CD14-positive monocyte (primary cell): ENCODE data around the gene DGCR6L. TPM values are rescaled to one million over a fixed set of nuclear protein-coding genes. Genes with fewer than 3 reads are reported as not detected.
"Not testable (repeated sequence)": the region's sequence is repeated elsewhere in the genome, so short reads cannot be mapped to it uniquely, and the experiment has no call there.

Experiments
- DNase-seq, 3 donors: peaks; one replicate each; pipeline ENCODE4 v3.0.0-alpha.2; 2011 to 2022
- H2AFZ ChIP-seq: 2 replicates; pipeline ENCODE4 v1.6.0; 2012; ENCODE audit warnings: mild to moderate bottlenecking, low read depth, low read length, inconsistent platforms; ENCODE audit not compliant: insufficient read depth, poor library complexity, severe bottlenecking
- H3K27ac ChIP-seq, 2 donors: 1 replicate in 1 of 2; 2 replicates in 1 of 2; pipeline ENCODE4 v1.5.1; 2012 to 2013; ENCODE audit warnings: low read length in 2 of 2, control low read depth in 1 of 2, inconsistent platforms in 1 of 2, low read depth in 1 of 2, mild to moderate bottlenecking in 1 of 2
- H3K27me3 ChIP-seq, 2 donors: one replicate each; pipeline versions ENCODE4 v1.6.0 to v1.6.1; 2011 to 2013; ENCODE audit warnings: low read length in 2 of 2; ENCODE audit not compliant: control insufficient read depth in 2 of 2, insufficient read depth in 2 of 2
- H3K36me3 ChIP-seq, 2 donors: replicated peaks in 1 of 2; 1 replicate in 1 of 2; 2 replicates in 1 of 2; pipeline versions ENCODE4 v1.5.1 to v1.6.1; 2012 to 2013; ENCODE audit warnings: low read length in 2 of 2, control low read depth in 1 of 2, inconsistent platforms in 1 of 2, mild to moderate bottlenecking in 1 of 2; ENCODE audit not compliant: insufficient read depth in 2 of 2, control insufficient read depth in 1 of 2
- H3K4me1 ChIP-seq, 2 donors: 1 replicate in 1 of 2; 2 replicates in 1 of 2; pipeline versions ENCODE4 v1.5.1 to v1.6.1; 2012 to 2013; ENCODE audit warnings: low read length in 2 of 2, control low read depth in 1 of 2, inconsistent platforms in 1 of 2, mild to moderate bottlenecking in 1 of 2, moderate library complexity in 1 of 2; ENCODE audit not compliant: insufficient read depth in 2 of 2, control insufficient read depth in 1 of 2
- H3K4me2 ChIP-seq: replicated peaks from 2 replicates; pipeline ENCODE3; 2012; ENCODE audit warnings: low read length, moderate library complexity, mild to moderate bottlenecking; ENCODE audit not compliant: poor library complexity, severe bottlenecking; ENCODE audit errors: extremely low read depth
- H3K4me3 ChIP-seq, 3 experiments: fragments of 200-600 bp in 1 of 3; sonication (generic) in 1 of 3; replicated peaks in 1 of 3; 1 replicate in 2 of 3; 2 replicates in 1 of 3; pipeline ENCODE4 v1.5.1; 2011 to 2013; ENCODE audit warnings: low read length in 3 of 3, mild to moderate bottlenecking in 3 of 3, control low read depth in 2 of 3, low read depth in 2 of 3, inconsistent platforms in 1 of 3, moderate library complexity in 1 of 3
- H3K79me2 ChIP-seq: 2 replicates; pipeline ENCODE4 v1.6.0; 2012; ENCODE audit warnings: mild to moderate bottlenecking, control low read depth, inconsistent platforms, low read length, moderate library complexity; ENCODE audit not compliant: insufficient read depth
- H3K9ac ChIP-seq: 2 replicates; pipeline ENCODE4 v1.6.0; 2017; ENCODE audit warnings: low read length, mild to moderate bottlenecking; ENCODE audit not compliant: insufficient read depth, poor library complexity, severe bottlenecking
- H3K9me3 ChIP-seq, 2 donors: replicated peaks in 1 of 2; 1 replicate in 1 of 2; 2 replicates in 1 of 2; pipeline versions ENCODE4 v1.5.1 to v1.6.1; 2012 to 2013; ENCODE audit warnings: low read length in 2 of 2, control low read depth in 1 of 2; ENCODE audit not compliant: control insufficient read depth in 1 of 2, insufficient read depth in 1 of 2
- H4K20me1 ChIP-seq: 2 replicates; pipeline ENCODE4 v1.6.0; 2012; ENCODE audit warnings: mild to moderate bottlenecking, low read length, control low read depth, moderate library complexity; ENCODE audit not compliant: insufficient read depth
- H3K27ac Mint-ChIP-seq, 7 donors: one replicate each; pipeline ENCODE4 v1.8.0; 2020; ENCODE audit warnings: mild to moderate bottlenecking in 7 of 7, mixed read lengths in 7 of 7, moderate library complexity in 6 of 7, inconsistent platforms in 2 of 7
- H3K27me3 Mint-ChIP-seq, 3 donors: one replicate each; pipeline ENCODE4 v1.8.0; 2021 to 2022; ENCODE audit warnings: low read depth in 3 of 3, mild to moderate bottlenecking in 3 of 3, mixed read lengths in 3 of 3, moderate library complexity in 3 of 3, inconsistent platforms in 1 of 3
- H3K36me3 Mint-ChIP-seq, 2 donors: one replicate each; pipeline ENCODE4 v1.8.0; 2020; ENCODE audit warnings: mixed read lengths in 2 of 2, inconsistent platforms in 1 of 2, mild to moderate bottlenecking in 1 of 2
- H3K4me1 Mint-ChIP-seq: one replicate; pipeline ENCODE4 v1.8.0; 2020; ENCODE audit warnings: mild to moderate bottlenecking, mixed read lengths
- H3K4me3 Mint-ChIP-seq, 2 donors: one replicate each; pipeline ENCODE4 v1.8.0; 2020; ENCODE audit warnings: mild to moderate bottlenecking in 2 of 2, mixed read lengths in 2 of 2, moderate library complexity in 1 of 2
- H3K9me3 Mint-ChIP-seq, 7 donors: one replicate each; pipeline ENCODE4 v1.8.0; 2020 to 2022; ENCODE audit warnings: mixed read lengths in 7 of 7, mild to moderate bottlenecking in 6 of 7, moderate library complexity in 6 of 7, inconsistent platforms in 2 of 7
- CTCF ChIP-seq: fragments of 200-600 bp; IDR thresholded peaks from one replicate; pipeline ENCODE4 v1.8.0; 2022; ENCODE audit warnings: antibody characterized with exemption, mild to moderate bottlenecking
- WGBS: methylation state at CpG from one replicate; pipeline ENCODE4 v1.1.5; 2013; ENCODE audit warnings: missing lambda C conversion rate; ENCODE audit not compliant: insufficient coverage; 5-methylcytosine and 5-hydroxymethylcytosine counted together
- intact Hi-C, 2 donors: fragments of 100-400 bp; cut with micrococcal nuclease; formaldehyde crosslinking; loops; one replicate each; pipeline versions ENCODE4 v1.15.0 to v1.15.1; 2023
- polyA plus RNA-seq, 3 donors: library from polyadenylated mRNA; depleted of rRNA in 1 of 3; unstranded in 2 of 3; stranded (reverse) in 1 of 3; fragments of 300-500 nt in 2 of 3; fragments of >200 nt in 1 of 3; fragmentation: Illumina TruSeq in 2 of 3; gene quantifications; 1 replicate in 2 of 3; 2 replicates in 1 of 3; pipeline ENCODE4 v1.2.3, GENCODE V29; 2012 to 2021

DGCR6L gene
- polyA plus RNA-seq, 3 donors = 33.0 to 62.8 (median 56.3) TPM

- no peaks in the 10 kb centered on the region for H4K20me1 ChIP-seq
- no peaks in the 10 kb centered on the region for H3K4me1 ChIP-seq
- H3K36me3 ChIP-seq = no peaks in the 10 kb centered on the region
- H3K4me2 ChIP-seq = no peak overlapping the region
- no peak overlapping the region for H3K4me3 ChIP-seq
- H3K9me3 ChIP-seq = no peaks in the 10 kb centered on the region
- no peak for TF ChIP-seq CTCF
- no peak overlapping the region for H2AFZ ChIP-seq
- no peak for DNase-seq
- H3K36me3 Mint-ChIP-seq = no peaks in the 10 kb centered on the region
- H3K27me3 ChIP-seq = no peaks in the 10 kb centered on the region
- H3K27me3 Mint-ChIP-seq = no peaks in the 10 kb centered on the region
- H3K27ac Mint-ChIP-seq = no peak overlapping the region
- no peaks in the 10 kb centered on the region for H3K9me3 Mint-ChIP-seq
- no peak overlapping the region for H3K9ac ChIP-seq
- no peak overlapping the region for H3K27ac ChIP-seq
- intact Hi-C loops = loop anchor here in 1 of 2 donors (10.0 kb wide), 1 partner anchor 1312 kb away; no protein-coding TSS in a partner anchor
- H3K4me3 Mint-ChIP-seq = no peak overlapping the region
- no peaks in the 10 kb centered on the region for H3K4me1 Mint-ChIP-seq
- 91% methylated on average over 7 of the region's 7 CpGs for WGBS
- H3K79me2 ChIP-seq = no peaks in the 10 kb centered on the region
These were observed 43.4 kb downstream of the DGCR6L start for GRCh38 chr22:20276468-20276867.

GRCh38 chr22:20275836-20276235 is 44.0 kb downstream of the DGCR6L start:
- no peak for DNase-seq
- no peak overlapping the region for H3K27ac ChIP-seq
- H4K20me1 ChIP-seq = no peaks in the 10 kb centered on the region
- intact Hi-C loops = loop anchor here in 1 of 2 donors (10.0 kb wide), 1 partner anchor 1311 kb away; no protein-coding TSS in a partner anchor
- no peaks in the 10 kb centered on the region for H3K4me1 ChIP-seq
- no peaks in the 10 kb centered on the region for H3K27me3 ChIP-seq
- no peak overlapping the region for H3K9ac ChIP-seq
- no peak for TF ChIP-seq CTCF
- Mint-ChIP-seq H3K27me3 (no peaks in the 10 kb centered on the region), H3K4me1 (no peaks in the 10 kb centered on the region), H3K9me3 (no peaks in the 10 kb centered on the region), H3K36me3 (no peaks in the 10 kb centered on the region), H3K4me3 (no peak overlapping the region), H3K27ac (peak overlapping the region in 1 of 7 donors; percentile 25)
- no peaks in the 10 kb centered on the region for H3K79me2 ChIP-seq
- no peaks in the 10 kb centered on the region for H3K9me3 ChIP-seq
- WGBS = 93% methylated on average over 4 of the region's 13 CpGs
- no peak overlapping the region for H3K4me2 ChIP-seq
- no peaks in the 10 kb centered on the region for H3K36me3 ChIP-seq
- H2AFZ ChIP-seq = no peak overlapping the region
- no peak overlapping the region for H3K4me3 ChIP-seq

- not testable (repeated sequence) for H3K9me3 ChIP-seq, H3K4me1 ChIP-seq, H3K27me3 Mint-ChIP-seq, H3K9me3 Mint-ChIP-seq, H3K27ac Mint-ChIP-seq, H3K4me3 Mint-ChIP-seq, H3K9ac ChIP-seq, H3K27me3 ChIP-seq, H3K36me3 Mint-ChIP-seq, H3K36me3 ChIP-seq, DNase-seq, H3K4me1 Mint-ChIP-seq, H3K79me2 ChIP-seq, H3K27ac ChIP-seq, H3K4me3 ChIP-seq, H3K4me2 ChIP-seq, H2AFZ ChIP-seq, H4K20me1 ChIP-seq
- WGBS = no CpG with 5 or more reads among the region's 7 CpGs
- intact Hi-C loops = loop anchor here in 1 of 2 donors (10.0 kb wide), 1 partner anchor 1311 kb away; no protein-coding TSS in a partner anchor
These were observed 44.5 kb downstream of the DGCR6L start for GRCh38 chr22:20275325-20275724.
